CD4-positive, alpha-beta memory T cell (primary cell): ENCODE results near the gene SLC22A5. TPM values are rescaled to one million over a fixed set of nuclear protein-coding genes. Genes with fewer than 3 reads are reported as not detected.

Experiments
- CTCF ChIA-PET: fragments of 350-600 bp; sonication (Branson Sonifier 250); formaldehyde crosslinking; loops from one replicate; lab custom pipeline; 2021; ENCODE audit warnings: inconsistent platforms; ENCODE audit not compliant: partially characterized antibody; lab: Charles Lee
- POLR2A ChIA-PET: fragments of 350-600 bp; sonication (Branson Sonifier 250); formaldehyde crosslinking; loops from one replicate; lab custom pipeline; 2021; ENCODE audit not compliant: partially characterized antibody; lab: Charles Lee
- DNase-seq, 5 donors: peaks; one replicate each; pipeline versions ENCODE4 v3.0.0 to v3.0.0-alpha.2; 2020 to 2022; ENCODE audit warnings: mixed read lengths in 1 of 5
- H3K27ac ChIP-seq: one replicate; pipeline ENCODE4 v1.7.0; 2013; ENCODE audit warnings: low read depth, low read length
- H3K27me3 ChIP-seq: 2 replicates; pipeline ENCODE4 v1.7.0; 2013; ENCODE audit warnings: mild to moderate bottlenecking, low read length, moderate library complexity; ENCODE audit not compliant: insufficient read depth
- H3K36me3 ChIP-seq: 2 replicates; pipeline ENCODE4 v1.7.0; 2013; ENCODE audit warnings: mild to moderate bottlenecking, low read length, moderate library complexity; ENCODE audit not compliant: insufficient read depth
- H3K4me1 ChIP-seq: 2 replicates; pipeline ENCODE4 v1.7.0; 2013; ENCODE audit warnings: mild to moderate bottlenecking, low read length, moderate library complexity; ENCODE audit not compliant: insufficient read depth
- H3K4me3 ChIP-seq, 2 donors: one replicate each; pipeline ENCODE4 v1.7.0; 2013; ENCODE audit warnings: low read length in 2 of 2, mild to moderate bottlenecking in 1 of 2
- H3K9me3 ChIP-seq, 2 donors: one replicate each; pipeline ENCODE4 v1.7.0; 2013; ENCODE audit warnings: low read length in 2 of 2, control low read depth in 1 of 2; ENCODE audit not compliant: control insufficient read depth in 1 of 2
- H3K27ac Mint-ChIP-seq, 7 donors: one replicate each; pipeline ENCODE4 v1.8.0; 2020 to 2021; ENCODE audit warnings: mixed read lengths in 7 of 7, mild to moderate bottlenecking in 6 of 7, inconsistent platforms in 3 of 7, moderate library complexity in 3 of 7
- H3K27me3 Mint-ChIP-seq, 2 donors: one replicate each; pipeline ENCODE4 v1.8.0; 2020 to 2021; ENCODE audit warnings: mixed read lengths in 2 of 2
- H3K36me3 Mint-ChIP-seq, 2 donors: one replicate each; pipeline ENCODE4 v1.8.0; 2020 to 2021; ENCODE audit warnings: mixed read lengths in 2 of 2, inconsistent platforms in 1 of 2, mild to moderate bottlenecking in 1 of 2
- H3K4me1 Mint-ChIP-seq, 4 donors: one replicate each; pipeline ENCODE4 v1.8.0; 2020 to 2021; ENCODE audit warnings: mixed read lengths in 4 of 4, mild to moderate bottlenecking in 1 of 4
- H3K4me3 Mint-ChIP-seq, 8 donors: one replicate each; pipeline ENCODE4 v1.8.0; 2020 to 2021; ENCODE audit warnings: mixed read lengths in 8 of 8, mild to moderate bottlenecking in 7 of 8, moderate library complexity in 6 of 8, inconsistent platforms in 3 of 8
- H3K9me3 Mint-ChIP-seq, 8 donors: one replicate each; pipeline ENCODE4 v1.8.0; 2020 to 2021; ENCODE audit warnings: mixed read lengths in 8 of 8, mild to moderate bottlenecking in 5 of 8, inconsistent platforms in 3 of 8, moderate library complexity in 1 of 8
- intact Hi-C: fragments of 100-400 bp; cut with micrococcal nuclease; formaldehyde crosslinking; loops from one replicate; pipeline ENCODE4 v1.15.1; 2023
- polyA plus RNA-seq, 2 donors: library from polyadenylated mRNA; unstranded; fragments of 300-500 nt; fragmentation: Illumina TruSeq; gene quantifications; one replicate each; pipeline ENCODE4 v1.2.3, GENCODE V29; 2021
- total RNA-seq, 2 experiments: library from RNA; stranded (reverse); gene quantifications; one replicate each; pipeline ENCODE4 v1.2.3, GENCODE V29; 2021

The SLC22A5 gene
- total and polyA plus RNA-seq, 4 experiments from 2014 or later: 1.9 to 10.0 (median 5.9) TPM

DNA sequence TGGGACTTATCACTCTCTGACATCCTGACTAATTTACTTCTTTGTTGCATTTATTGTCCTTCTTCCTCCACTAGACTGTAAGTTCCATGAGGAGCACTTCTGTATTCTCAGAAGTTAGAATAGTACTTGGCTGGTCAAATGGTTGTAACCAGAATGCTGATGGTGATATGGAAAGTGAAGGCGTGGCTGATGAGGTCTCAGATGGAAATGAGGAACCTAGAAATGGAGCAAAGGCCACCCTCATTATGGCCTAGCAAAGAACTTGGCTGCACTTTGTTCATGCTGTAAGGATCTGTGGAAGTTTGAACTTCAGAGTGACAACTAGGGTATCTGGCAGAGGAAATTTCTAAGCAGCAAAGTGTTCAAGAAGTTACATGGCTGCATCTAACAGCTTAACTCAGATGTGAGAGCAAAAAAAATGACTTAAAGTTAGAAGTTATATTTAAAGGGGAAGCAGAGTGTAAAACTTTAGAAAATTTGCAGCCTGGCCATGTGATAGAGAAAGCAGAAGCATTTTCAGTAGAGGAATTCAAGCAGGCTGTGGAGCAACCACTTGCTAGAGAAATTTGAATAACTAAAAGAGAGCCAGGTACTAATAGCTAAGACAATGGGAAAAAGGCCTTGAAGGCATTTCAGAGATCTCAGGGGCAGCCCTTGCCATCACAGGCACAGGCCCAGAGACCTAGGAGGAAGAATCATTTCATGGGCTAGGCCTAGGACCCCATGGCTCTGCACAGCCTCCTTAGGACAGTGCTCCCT, 14.9 kb upstream of the SLC22A5 start:
- Mint-ChIP-seq H3K4me3 (no peak overlapping the region), H3K4me1 (no peaks in the 10 kb centered on the region), H3K27me3 (no peaks in the 10 kb centered on the region), H3K9me3 (peaks cover 0 to 4% (median 0%) of the 10 kb centered on the region in 8 donors), H3K27ac (no peak overlapping the region), H3K36me3 (peaks cover 0 to 18% of the 10 kb centered on the region in 2 donors)
- H3K9me3 ChIP-seq: no peaks in the 10 kb centered on the region
- no peak overlapping the region for H3K4me3 ChIP-seq
- CTCF ChIA-PET: no interaction called here
- intact Hi-C loops: no loop called here
- no peak for DNase-seq
- POLR2A ChIA-PET: no interaction called here
- no peaks in the 10 kb centered on the region for H3K27me3 ChIP-seq
- H3K4me1 ChIP-seq: no peaks in the 10 kb centered on the region
- H3K36me3 ChIP-seq: no peaks in the 10 kb centered on the region
- no peak overlapping the region for H3K27ac ChIP-seq

DNA sequence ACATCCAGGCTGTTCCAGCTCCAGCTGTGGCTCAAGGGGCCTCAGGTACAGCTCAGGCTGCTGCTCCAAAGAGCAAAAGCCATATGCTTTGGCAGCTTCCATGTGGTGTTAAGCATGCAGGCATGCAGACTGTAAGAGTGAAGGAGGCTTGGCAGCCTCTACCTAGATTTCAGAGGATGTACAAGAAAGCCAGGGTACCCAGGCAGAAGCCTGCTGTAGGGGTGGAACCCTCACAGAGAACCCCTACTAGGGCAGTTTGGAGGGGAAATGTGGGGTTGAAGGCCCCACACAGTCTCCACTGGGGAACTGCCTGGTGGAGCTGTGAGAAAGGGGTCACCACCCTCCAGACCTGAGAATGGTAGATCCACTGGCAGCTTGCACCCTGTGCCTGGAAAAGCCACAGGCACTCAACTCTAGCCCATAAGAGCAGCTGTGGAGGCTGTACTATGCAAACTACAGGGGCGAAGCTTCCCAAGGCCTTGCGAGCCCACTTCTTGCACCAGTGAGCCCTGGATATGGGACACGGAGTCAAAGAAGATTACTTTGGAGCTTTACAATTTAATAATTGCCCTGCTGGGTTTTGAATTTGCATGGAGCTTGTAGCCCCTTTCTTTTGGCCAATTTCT, 14.3 kb upstream of the SLC22A5 start:
- H3K9me3 Mint-ChIP-seq: no peaks in the 10 kb centered on the region
- intact Hi-C loops: no loop called here
- no peak for DNase-seq
- no peaks in the 10 kb centered on the region for H3K4me1 Mint-ChIP-seq
- Histone ChIP-seq H3K27me3 (no peaks in the 10 kb centered on the region), H3K27ac (no peak overlapping the region), H3K36me3 (no peaks in the 10 kb centered on the region), H3K9me3 (no peaks in the 10 kb centered on the region), H3K4me3 (no peak overlapping the region), H3K4me1 (no peaks in the 10 kb centered on the region)
- no peak overlapping the region for H3K27ac Mint-ChIP-seq
- peaks cover 0 to 14% of the 10 kb centered on the region in 2 donors for H3K36me3 Mint-ChIP-seq
- ChIA-PET POLR2A (no interaction called here), CTCF (no interaction called here)
- H3K4me3 Mint-ChIP-seq: no peak overlapping the region
- peaks cover 0 to 2% of the 10 kb centered on the region in 2 donors for H3K27me3 Mint-ChIP-seq

DNA sequence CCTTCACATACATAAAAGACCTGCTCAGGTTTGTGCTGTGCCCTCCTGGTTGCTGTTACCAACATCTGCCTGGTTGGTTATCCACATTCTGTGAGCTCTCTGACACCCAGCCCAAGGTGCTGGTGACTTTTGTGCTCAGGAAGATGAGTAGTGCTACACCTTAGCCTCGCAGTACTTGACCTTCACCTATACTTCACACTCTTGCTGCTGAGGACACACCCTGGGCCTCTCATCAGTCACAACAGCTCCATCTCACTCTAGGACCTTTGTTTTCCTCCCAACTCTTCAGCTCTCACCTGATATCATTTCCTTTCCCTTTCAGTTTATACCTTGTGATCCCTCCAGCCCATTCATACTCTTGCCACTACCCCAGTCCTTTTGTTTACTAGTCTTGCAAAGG, 10.7 kb upstream of the SLC22A5 start:
- H3K27ac Mint-ChIP-seq: no peak overlapping the region
- no peak overlapping the region for H3K4me3 Mint-ChIP-seq
- no peak overlapping the region for H3K4me3 ChIP-seq
- peaks cover 0 to 2% (median 0%) of the 10 kb centered on the region in 4 donors for H3K4me1 Mint-ChIP-seq
- DNase-seq: no peak
- no peaks in the 10 kb centered on the region for H3K36me3 ChIP-seq
- H3K27ac ChIP-seq: no peak overlapping the region
- H3K9me3 ChIP-seq: no peaks in the 10 kb centered on the region
- ChIA-PET CTCF (interaction anchor here (0.5 kb wide), 1 partner anchor 462 kb away, joined by 3 read pairs; no protein-coding TSS in a partner anchor), POLR2A (no interaction called here)
- H3K4me1 ChIP-seq: no peaks in the 10 kb centered on the region
- peaks cover 0 to 12% of the 10 kb centered on the region in 2 donors for H3K36me3 Mint-ChIP-seq
- no peaks in the 10 kb centered on the region for H3K9me3 Mint-ChIP-seq
- H3K27me3 ChIP-seq: no peaks in the 10 kb centered on the region
- intact Hi-C loops: no loop called here
- H3K27me3 Mint-ChIP-seq: peaks cover 0 to 2% of the 10 kb centered on the region in 2 donors

DNA sequence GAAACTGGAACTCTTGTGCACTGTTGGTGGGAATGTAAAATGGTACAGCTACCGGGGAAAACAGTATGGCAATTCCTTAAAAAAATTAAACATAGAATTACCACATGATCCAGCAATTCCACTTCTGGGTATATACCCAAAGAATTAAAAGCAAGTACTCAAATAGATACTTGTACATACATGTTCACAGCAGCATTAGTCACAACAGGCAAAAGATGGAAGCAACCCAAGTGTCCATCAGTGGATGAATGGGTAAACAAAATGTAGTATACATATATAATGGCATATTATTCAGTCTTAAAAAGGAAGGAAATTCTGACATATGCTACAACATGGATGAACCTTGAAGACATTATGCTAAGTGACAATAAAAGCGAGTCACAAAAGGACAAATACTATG, 7.4 kb upstream of the SLC22A5 start:
- no peak overlapping the region for H3K4me3 Mint-ChIP-seq
- CTCF ChIA-PET: no interaction called here
- no peak for DNase-seq
- no peaks in the 10 kb centered on the region for H3K9me3 ChIP-seq
- H3K36me3 ChIP-seq: no peaks in the 10 kb centered on the region
- H3K27ac ChIP-seq: no peak overlapping the region
- no peaks in the 10 kb centered on the region for H3K9me3 Mint-ChIP-seq
- intact Hi-C loops: no loop called here
- peaks cover 0 to 2% of the 10 kb centered on the region in 2 donors for H3K27me3 Mint-ChIP-seq
- H3K27ac Mint-ChIP-seq: no peak overlapping the region
- H3K36me3 Mint-ChIP-seq: peaks cover 0 to 16% of the 10 kb centered on the region in 2 donors
- no peaks in the 10 kb centered on the region for H3K27me3 ChIP-seq
- POLR2A ChIA-PET: no interaction called here
- no peak overlapping the region for H3K4me3 ChIP-seq
- H3K4me1 ChIP-seq: no peaks in the 10 kb centered on the region
- peaks cover 0 to 2% (median 0%) of the 10 kb centered on the region in 4 donors for H3K4me1 Mint-ChIP-seq

DNA sequence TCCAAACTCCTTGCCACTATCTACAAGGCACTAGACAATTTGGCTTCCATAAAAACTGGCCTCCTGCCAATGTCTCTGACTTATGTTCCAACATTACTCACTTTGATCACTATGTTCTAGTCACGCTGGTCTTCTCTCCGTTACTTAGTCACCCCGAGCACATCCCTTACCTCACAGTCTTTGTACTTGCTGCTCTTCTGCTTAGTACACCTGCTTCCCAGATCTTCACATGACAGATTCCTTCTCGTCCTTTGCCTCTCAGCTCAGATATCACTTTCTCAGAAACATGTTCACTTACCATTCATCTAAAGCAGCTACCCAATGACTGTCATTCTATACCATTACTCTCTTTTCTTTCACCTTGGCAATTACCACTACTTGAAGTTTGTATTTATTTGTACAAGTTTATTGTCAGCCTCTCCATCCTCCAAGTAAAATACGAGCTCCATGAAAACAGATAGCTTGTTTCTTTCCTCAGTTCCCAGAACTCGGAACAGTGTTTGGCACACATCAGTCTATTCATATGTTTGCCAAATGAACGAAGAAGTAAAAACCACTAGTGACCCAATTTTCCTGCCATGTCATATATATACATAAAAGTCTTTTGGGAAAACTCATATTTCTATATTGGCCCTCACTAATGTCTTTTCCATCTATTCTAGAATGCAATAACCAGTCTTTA, 5.9 kb upstream of the SLC22A5 start:
- Histone ChIP-seq H3K4me1 (no peaks in the 10 kb centered on the region), H3K27me3 (no peaks in the 10 kb centered on the region), H3K4me3 (no peak overlapping the region), H3K27ac (no peak overlapping the region), H3K9me3 (no peaks in the 10 kb centered on the region), H3K36me3 (no peaks in the 10 kb centered on the region)
- Mint-ChIP-seq H3K36me3 (peaks cover 0 to 16% of the 10 kb centered on the region in 2 donors), H3K27ac (no peak overlapping the region), H3K9me3 (no peaks in the 10 kb centered on the region), H3K4me1 (peaks cover 0 to 2% (median 0%) of the 10 kb centered on the region in 4 donors), H3K4me3 (no peak overlapping the region), H3K27me3 (peaks cover 0 to 2% of the 10 kb centered on the region in 2 donors)
- ChIA-PET POLR2A (no interaction called here), CTCF (no interaction called here)
- no peak for DNase-seq
- intact Hi-C loops: no loop called here

DNA sequence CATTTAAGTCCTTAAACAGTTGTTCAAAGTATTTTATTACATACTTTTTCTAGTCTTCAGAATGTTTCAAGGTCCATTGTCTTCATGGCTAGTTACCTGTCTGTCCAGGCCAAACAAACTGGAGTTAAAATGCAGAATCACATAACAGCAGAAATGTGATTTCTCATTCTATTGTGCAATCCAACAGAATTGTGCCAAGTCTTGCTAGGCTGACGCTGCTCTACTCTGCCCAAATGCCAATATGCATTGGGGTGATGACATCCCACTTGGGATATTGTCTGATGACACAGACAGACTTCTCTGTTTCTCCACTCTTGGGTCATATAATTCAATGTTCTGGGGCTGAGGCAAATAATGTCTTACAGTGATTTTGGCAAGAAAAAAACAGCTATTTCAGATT, 5.2 kb upstream of the SLC22A5 start:
- Mint-ChIP-seq H3K27ac (no peak overlapping the region), H3K27me3 (peaks cover 0 to 2% of the 10 kb centered on the region in 2 donors), H3K9me3 (no peaks in the 10 kb centered on the region), H3K36me3 (peaks cover 2 to 16% of the 10 kb centered on the region in 2 donors), H3K4me1 (peaks cover 3 to 5% (median 5%) of the 10 kb centered on the region in 4 donors), H3K4me3 (no peak overlapping the region)
- no peak overlapping the region for H3K27ac ChIP-seq
- no peaks in the 10 kb centered on the region for H3K36me3 ChIP-seq
- no peaks in the 10 kb centered on the region for H3K9me3 ChIP-seq
- CTCF ChIA-PET: interaction anchor here (0.6 kb wide), 1 partner anchor 173 kb away, joined by 3 read pairs; no protein-coding TSS in a partner anchor
- no peak overlapping the region for H3K4me3 ChIP-seq
- intact Hi-C loops: no loop called here
- POLR2A ChIA-PET: no interaction called here
- no peaks in the 10 kb centered on the region for H3K27me3 ChIP-seq
- H3K4me1 ChIP-seq: peaks cover 6% of the 10 kb centered on the region
- no peak for DNase-seq

DNA sequence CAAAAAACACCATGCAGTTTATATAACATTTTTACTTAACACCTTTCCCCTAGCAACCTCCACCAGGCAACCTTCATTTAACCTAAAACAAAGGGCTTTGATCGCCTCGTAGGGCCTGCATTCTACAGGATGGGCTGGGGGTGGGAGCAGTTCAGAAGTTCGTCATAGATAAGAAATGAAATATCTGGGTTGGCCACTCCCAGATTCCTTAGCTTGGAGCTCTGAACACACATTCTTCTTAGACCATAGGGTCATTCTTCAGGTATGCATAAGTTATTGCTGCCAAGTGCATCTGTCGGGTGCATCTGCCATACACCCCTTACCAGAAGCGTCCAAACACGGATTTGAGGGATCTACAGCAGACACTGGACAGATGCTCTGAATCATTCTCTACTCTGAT, 4.3 kb upstream of the SLC22A5 start:
- peaks cover 0 to under 1% of the 10 kb centered on the region in 2 donors for H3K27me3 Mint-ChIP-seq
- Histone ChIP-seq H3K4me1 (peaks cover 8% of the 10 kb centered on the region), H3K36me3 (no peaks in the 10 kb centered on the region), H3K9me3 (no peaks in the 10 kb centered on the region), H3K27me3 (no peaks in the 10 kb centered on the region), H3K4me3 (no peak overlapping the region), H3K27ac (no peak overlapping the region)
- no peak overlapping the region for H3K27ac Mint-ChIP-seq
- intact Hi-C loops: loop anchor here (5.0 kb wide), 1 partner anchor 93 kb away; no protein-coding TSS in a partner anchor
- peaks cover 3 to 6% (median 5%) of the 10 kb centered on the region in 4 donors for H3K4me1 Mint-ChIP-seq
- DNase-seq: no peak
- H3K9me3 Mint-ChIP-seq: no peaks in the 10 kb centered on the region
- H3K4me3 Mint-ChIP-seq: no peak overlapping the region
- ChIA-PET CTCF (no interaction called here), POLR2A (no interaction called here)
- H3K36me3 Mint-ChIP-seq: peaks cover 2 to 16% of the 10 kb centered on the region in 2 donors
